NT2/D1 (cell line): Measurements from ENCODE around the gene KMT5B.

Source experiments
- DNase-seq: peaks from one replicate; pipeline ENCODE4 v3.0.0-alpha.2; 2011; ENCODE audit warnings: low read depth, low spot score
- H3K27me3 ChIP-seq: 2 replicates; pipeline ENCODE4 v1.6.0; 2011; ENCODE audit warnings: mild to moderate bottlenecking; ENCODE audit not compliant: insufficient read length, insufficient read depth
- H3K36me3 ChIP-seq: 2 replicates; pipeline ENCODE4 v1.6.1; 2011; ENCODE audit warnings: mild to moderate bottlenecking, low read length, mixed read lengths; ENCODE audit not compliant: insufficient read depth, insufficient read length
- H3K4me1 ChIP-seq: 2 replicates; pipeline ENCODE4 v1.5.1; 2011; ENCODE audit not compliant: insufficient read depth, insufficient read length
- H3K4me3 ChIP-seq: 2 replicates; pipeline ENCODE4 v1.5.1; 2011; ENCODE audit warnings: low read depth; ENCODE audit not compliant: insufficient read length
- H3K9ac ChIP-seq: 2 replicates; pipeline ENCODE4 v1.6.0; 2011; ENCODE audit warnings: low read depth; ENCODE audit not compliant: insufficient read length
- H3K9me3 ChIP-seq: 2 replicates; pipeline ENCODE4 v1.5.1; 2011; ENCODE audit warnings: mild to moderate bottlenecking, low read length; ENCODE audit not compliant: insufficient read depth
- SUZ12 ChIP-seq: IDR thresholded peaks from 2 replicates; pipeline ENCODE4 v1.6.1; 2011; ENCODE audit not compliant: insufficient read length, insufficient read depth; ENCODE audit errors: extremely low read depth
- YY1 ChIP-seq: IDR thresholded peaks from 2 replicates; pipeline ENCODE4 v1.6.1; 2011; ENCODE audit not compliant: insufficient read length, insufficient read depth
- ZNF274 ChIP-seq: IDR thresholded peaks from 2 replicates; pipeline ENCODE4 v1.6.1; 2011; ENCODE audit warnings: mild to moderate bottlenecking, low read depth, low read length

The KMT5B gene

GRCh38 chr11:68116974-68117373, 96.1 kb downstream of the KMT5B start:
- no peak overlapping the region for H3K9ac ChIP-seq
- DNase-seq, result no peak
- TF ChIP-seq YY1 (no peak), ZNF274 (no peak), SUZ12 (no peak)
- H3K4me1 ChIP-seq, result peaks cover 5% of the 10 kb centered on the region
- no peak overlapping the region for H3K4me3 ChIP-seq
- no peaks in the 10 kb centered on the region for H3K9me3 ChIP-seq
- H3K27me3 ChIP-seq, result no peaks in the 10 kb centered on the region
- peaks cover 23% of the 10 kb centered on the region for H3K36me3 ChIP-seq

GRCh38 chr11:68116126-68116525, 97.0 kb downstream of the KMT5B start:
- H3K36me3 ChIP-seq, result peaks cover 23% of the 10 kb centered on the region
- H3K4me1 ChIP-seq, result peaks cover 5% of the 10 kb centered on the region

GRCh38 chr11:68115285-68115684, 97.8 kb downstream of the KMT5B start:
- no peak for DNase-seq
- peaks cover 5% of the 10 kb centered on the region for H3K4me1 ChIP-seq

More at GRCh38 chr11:68116126-68116525, 97.0 kb downstream of the KMT5B start:
- no peak for DNase-seq
- Histone ChIP-seq H3K9me3 (no peaks in the 10 kb centered on the region), H3K9ac (no peak overlapping the region), H3K27me3 (no peaks in the 10 kb centered on the region), H3K4me3 (no peak overlapping the region)
- no peak for TF ChIP-seq SUZ12
- no peak for TF ChIP-seq YY1
- no peak for TF ChIP-seq ZNF274

GRCh38 chr11:68113986-68114385, 99.1 kb downstream of the KMT5B start:
- no peaks in the 10 kb centered on the region for H3K9me3 ChIP-seq
- H3K36me3 ChIP-seq, result peaks cover 23% of the 10 kb centered on the region
- DNase-seq, result no peak
- no peak overlapping the region for H3K4me3 ChIP-seq
- H3K27me3 ChIP-seq, result no peaks in the 10 kb centered on the region
- no peak overlapping the region for H3K9ac ChIP-seq
- H3K4me1 ChIP-seq, result peaks cover 5% of the 10 kb centered on the region
- TF ChIP-seq ZNF274, result no peak
- no peak for TF ChIP-seq SUZ12
- TF ChIP-seq YY1, result no peak

More at GRCh38 chr11:68115285-68115684, 97.8 kb downstream of the KMT5B start:
- TF ChIP-seq ZNF274 (no peak), YY1 (no peak)
- Histone ChIP-seq H3K36me3 (peaks cover 23% of the 10 kb centered on the region), H3K9ac (no peak overlapping the region), H3K4me3 (no peak overlapping the region), H3K27me3 (no peaks in the 10 kb centered on the region), H3K9me3 (no peaks in the 10 kb centered on the region)

DNA sequence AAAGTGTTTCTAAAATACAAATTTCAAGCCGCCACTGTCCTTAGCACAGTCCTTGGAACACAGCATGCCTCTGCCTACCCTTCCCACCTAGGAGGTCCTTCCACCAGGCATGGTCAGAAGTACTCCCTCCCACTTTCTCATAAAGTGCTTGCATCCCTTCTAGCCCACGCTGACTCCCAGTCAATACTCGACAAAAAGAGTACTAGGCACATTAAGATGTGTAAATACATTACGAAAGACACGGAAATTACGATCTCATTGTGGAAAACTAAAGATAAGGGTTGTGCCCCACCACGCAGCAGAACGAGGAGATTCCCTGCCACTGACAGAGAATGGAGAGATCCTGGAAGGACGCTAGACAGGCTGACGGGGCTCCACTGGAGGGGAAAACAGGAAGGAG, 105.4 kb downstream of the KMT5B start:
- H3K27me3 ChIP-seq, result no peaks in the 10 kb centered on the region
- H3K9me3 ChIP-seq, result no peaks in the 10 kb centered on the region
- TF ChIP-seq SUZ12 (no peak), ZNF274 (no peak), YY1 (no peak)
- H3K4me1 ChIP-seq, result no peaks in the 10 kb centered on the region
- no peak overlapping the region for H3K4me3 ChIP-seq
- no peak overlapping the region for H3K9ac ChIP-seq
- peaks cover 10% of the 10 kb centered on the region for H3K36me3 ChIP-seq
- DNase-seq, result no peak

GRCh38 chr11:68106165-68106940, 106.7 kb downstream of the KMT5B start:
- H3K9ac ChIP-seq, result no peak overlapping the region
- H3K36me3 ChIP-seq, result peaks cover 10% of the 10 kb centered on the region
- no peaks in the 10 kb centered on the region for H3K4me1 ChIP-seq
- TF ChIP-seq ZNF274 (no peak), YY1 (no peak), SUZ12 (no peak)
- DNase-seq, result no peak
- no peaks in the 10 kb centered on the region for H3K27me3 ChIP-seq
- H3K9me3 ChIP-seq, result no peaks in the 10 kb centered on the region
- H3K4me3 ChIP-seq, result no peak overlapping the region
